Right lobe of liver (tissue), 4 donors: ENCODE measurements around the gene TGM3.

ENCODE experiments used
- CTCF ChIP-seq, 4 donors: fragments of 200-600 bp in 3 of 4; fragments of 450-650 bp in 1 of 4; IDR thresholded peaks; one replicate each; pipeline versions ENCODE4 v1.5.1 to v1.8.0; 2016 to 2022; ENCODE audit warnings: antibody characterized with exemption in 4 of 4, mild to moderate bottlenecking in 2 of 4
- POLR2A ChIP-seq: fragments of 450-650 bp; IDR thresholded peaks from one replicate; pipeline ENCODE4 v1.6.1; 2017; ENCODE audit warnings: antibody characterized with exemption, mild to moderate bottlenecking
- donor health status: DM: no; HTN: no; CAD: no.
- donor health status: DM: no; HTN: no; CAD: no.
- donor health status: DM: no; HTN: yes; CAD: no.

GRCh38 chr20:2295286-2295685 lies 515 bp upstream of the TGM3 start:
- TF ChIP-seq CTCF (IDR thresholded peaks at IDR 0.05) (no peak), POLR2A (no peak)
